OCI-LY1 (cell line): ENCODE data around the gene UBE2R2.

Experiments used
- H2AFZ ChIP-seq: fragments of 200-600 bp; sonication (generic), shearing (Covaris generic); 2 replicates; pipeline ENCODE4 v1.6.0; 2014; ENCODE audit warnings: antibody characterized with exemption, mild to moderate bottlenecking, low read length
- H3F3A ChIP-seq: fragments of 200-600 bp; sonication (generic), shearing (Covaris generic); 2 replicates; pipeline ENCODE4 v1.6.0; 2014; ENCODE audit warnings: mild to moderate bottlenecking, antibody characterized with exemption, low read length, moderate library complexity; ENCODE audit not compliant: insufficient read depth
- H3K27ac ChIP-seq: fragments of 200-600 bp; sonication (generic); 2 replicates; pipeline ENCODE4 v1.5.1; 2014; ENCODE audit warnings: low read length, mixed run types, mild to moderate bottlenecking, low read depth; ENCODE audit not compliant: poor library complexity, severe bottlenecking
- H3K27me3 ChIP-seq: fragments of 200-600 bp; sonication (generic); 2 replicates; pipeline ENCODE4 v1.6.0; 2014; ENCODE audit warnings: antibody characterized with exemption, mild to moderate bottlenecking, low read length, moderate library complexity; ENCODE audit not compliant: insufficient read depth
- H3K36me3 ChIP-seq: fragments of 200-600 bp; sonication (generic); 2 replicates; pipeline ENCODE4 v1.6.1; 2014; ENCODE audit warnings: mild to moderate bottlenecking, antibody characterized with exemption, low read length, moderate library complexity, mixed read lengths; ENCODE audit not compliant: insufficient read depth
- H3K4me1 ChIP-seq: fragments of 200-600 bp; sonication (generic); 2 replicates; pipeline ENCODE4 v1.5.1; 2014; ENCODE audit warnings: mild to moderate bottlenecking, low read length, moderate library complexity; ENCODE audit not compliant: insufficient read depth, severe bottlenecking
- H3K4me2 ChIP-seq: fragments of 200-600 bp; sonication (generic), shearing (Covaris generic); 2 replicates; pipeline ENCODE4 v1.6.1; 2014; ENCODE audit warnings: low read length
- H3K4me3 ChIP-seq: fragments of 200-600 bp; sonication (generic); 2 replicates; pipeline ENCODE4 v1.5.1; 2014; ENCODE audit warnings: low read length, low read depth, mild to moderate bottlenecking, mixed read lengths; ENCODE audit not compliant: poor library complexity, severe bottlenecking
- H3K79me2 ChIP-seq: fragments of 200-600 bp; shearing (Covaris generic); 2 replicates; pipeline ENCODE4 v1.6.1; 2016; ENCODE audit warnings: mixed run types, low read length, mixed read lengths; ENCODE audit not compliant: insufficient read depth
- H3K9ac ChIP-seq: fragments of 200-600 bp; sonication (generic), shearing (Covaris generic); 2 replicates; pipeline ENCODE4 v1.6.1; 2014; ENCODE audit warnings: mild to moderate bottlenecking, low read length, mixed read lengths
- H3K9me2 ChIP-seq: fragments of 200-600 bp; sonication (generic), shearing (Covaris generic); 2 replicates; pipeline ENCODE4 v1.6.1; 2014; ENCODE audit warnings: low read depth, mild to moderate bottlenecking, low read length, mixed read lengths
- H3K9me3 ChIP-seq: fragments of 200-600 bp; shearing (Covaris generic); 2 replicates; pipeline ENCODE4 v1.6.1; 2014; ENCODE audit warnings: low read length, mixed read lengths
- H4K20me1 ChIP-seq: fragments of 200-600 bp; sonication (generic), shearing (Covaris generic); 2 replicates; pipeline ENCODE4 v1.6.0; 2016; ENCODE audit warnings: mild to moderate bottlenecking, low read length; ENCODE audit not compliant: insufficient read depth
- CTCF ChIP-seq: fragments of 200-600 bp; sonication (generic), shearing (Covaris generic); IDR thresholded peaks from 2 replicates; pipeline ENCODE4 v1.5.1; 2017; ENCODE audit warnings: mild to moderate bottlenecking, antibody characterized with exemption, low read length, moderate library complexity, mixed read lengths
- EZH2 ChIP-seq: fragments of 200-600 bp; sonication (generic), shearing (Covaris generic); IDR thresholded peaks from 2 replicates; pipeline ENCODE4 v1.8.0; 2017; ENCODE audit warnings: borderline replicate concordance, mixed run types, mild to moderate bottlenecking, antibody characterized with exemption, low read length, moderate library complexity, mixed read lengths

The UBE2R2 gene

GRCh38 chr9:33781736-33782135 is 35.2 kb upstream of the UBE2R2 start:
- H3K9me3 ChIP-seq = no peaks in the 10 kb centered on the region
- TF ChIP-seq CTCF (no peak), EZH2 (no peak)
- H3K27me3 ChIP-seq = no peaks in the 10 kb centered on the region
- no peak overlapping the region for H3K4me2 ChIP-seq
- no peak overlapping the region for H3K27ac ChIP-seq
- H3K36me3 ChIP-seq = no peaks in the 10 kb centered on the region
- H3K79me2 ChIP-seq = no peaks in the 10 kb centered on the region
- H3F3A ChIP-seq = no peaks in the 10 kb centered on the region
- H3K4me1 ChIP-seq = peaks cover 5% of the 10 kb centered on the region
- H3K4me3 ChIP-seq = no peak overlapping the region
- no peak overlapping the region for H2AFZ ChIP-seq
- H4K20me1 ChIP-seq = no peaks in the 10 kb centered on the region
- H3K9ac ChIP-seq = no peak overlapping the region
- no peaks in the 10 kb centered on the region for H3K9me2 ChIP-seq

- Histone ChIP-seq H3K9me2 (no peaks in the 10 kb centered on the region), H2AFZ (no peak overlapping the region), H3K27ac (no peak overlapping the region), H3K9me3 (no peaks in the 10 kb centered on the region), H3F3A (no peaks in the 10 kb centered on the region), H3K27me3 (no peaks in the 10 kb centered on the region), H3K4me3 (no peak overlapping the region), H4K20me1 (no peaks in the 10 kb centered on the region), H3K9ac (no peak overlapping the region), H3K4me1 (peaks cover 5% of the 10 kb centered on the region), H3K36me3 (no peaks in the 10 kb centered on the region), H3K4me2 (no peak overlapping the region), H3K79me2 (no peaks in the 10 kb centered on the region)
- TF ChIP-seq CTCF = no peak
- no peak for TF ChIP-seq EZH2
Measured at GRCh38 chr9:33782395-33783152, 34.4 kb upstream of the UBE2R2 start.

GRCh38 chr9:33785914-33786313 is 31.0 kb upstream of the UBE2R2 start:
- no peak overlapping the region for H3K4me2 ChIP-seq
- TF ChIP-seq EZH2 (no peak), CTCF (peak; percentile 45)
- no peak overlapping the region for H3K27ac ChIP-seq
- no peaks in the 10 kb centered on the region for H4K20me1 ChIP-seq
- H3K79me2 ChIP-seq = no peaks in the 10 kb centered on the region
- H3K36me3 ChIP-seq = no peaks in the 10 kb centered on the region
- H3K4me1 ChIP-seq = peaks cover 5% of the 10 kb centered on the region
- no peaks in the 10 kb centered on the region for H3K27me3 ChIP-seq
- H3K9me3 ChIP-seq = no peaks in the 10 kb centered on the region
- H3K4me3 ChIP-seq = no peak overlapping the region
- no peak overlapping the region for H3K9ac ChIP-seq
- no peak overlapping the region for H2AFZ ChIP-seq
- no peaks in the 10 kb centered on the region for H3F3A ChIP-seq
- no peaks in the 10 kb centered on the region for H3K9me2 ChIP-seq
